Thyroid gland (tissue), 4 donors: ENCODE measurements around the gene ZDHHC22. TPM values are rescaled to one million over a fixed set of nuclear protein-coding genes. Genes with fewer than 3 reads are reported as not detected.

ENCODE experiments used
- DNase-seq, 2 donors: peaks; one replicate each; pipeline ENCODE4 v3.0.0-alpha.2; 2019
- H3K27ac ChIP-seq, 3 donors: fragments of 200-600 bp; sonication (generic); 1 replicate in 2 of 3; 2 replicates in 1 of 3; pipeline ENCODE4 v1.5.1; 2016 to 2019; ENCODE audit warnings: mild to moderate bottlenecking in 1 of 3, moderate library complexity in 1 of 3
- H3K27me3 ChIP-seq: fragments of 200-600 bp; sonication (generic); one replicate; pipeline ENCODE4 v1.5.1; 2019
- H3K36me3 ChIP-seq, 2 donors: fragments of 200-600 bp; sonication (generic); one replicate each; pipeline ENCODE4 v1.5.1; 2016 to 2019
- H3K4me1 ChIP-seq, 2 donors: fragments of 200-600 bp; sonication (generic); one replicate each; pipeline ENCODE4 v1.5.1; 2017 to 2019
- H3K4me3 ChIP-seq, 3 donors: fragments of 200-600 bp; sonication (generic); replicated peaks in 1 of 3; 1 replicate in 2 of 3; 2 replicates in 1 of 3; pipeline ENCODE4 v1.5.1; 2016; ENCODE audit warnings: mild to moderate bottlenecking in 1 of 3
- H3K9me3 ChIP-seq: fragments of 200-600 bp; sonication (generic); one replicate; pipeline ENCODE4 v1.5.1; 2017
- POLR2A ChIP-seq, 2 donors: fragments of 450-650 bp; IDR thresholded peaks; one replicate each; pipeline ENCODE4 v1.6.1; 2017; ENCODE audit warnings: antibody characterized with exemption in 2 of 2, mild to moderate bottlenecking in 2 of 2, moderate library complexity in 1 of 2
- WGBS, 2 donors: methylation state at CpG; one replicate each; pipeline ENCODE4 v1.1.5; 2017; 5-methylcytosine and 5-hydroxymethylcytosine counted together
- intact Hi-C: fragments of 100-400 bp; cut with DNase I; formaldehyde crosslinking; loops from one replicate; pipeline ENCODE4 v1.15.1; 2023
- total RNA-seq, 4 donors: library from RNA; depleted of rRNA; stranded (reverse); fragments of >200 nt; gene quantifications; one replicate each; pipeline ENCODE4 v1.2.3, GENCODE V29; 2016
- TF ChIP-seq, protein P1 (sequence below), 6 experiments: fragments of 200-600 bp in 3 of 6; fragments of 450-650 bp in 3 of 6; sonication (generic) in 3 of 6; IDR thresholded peaks; one replicate each; pipeline ENCODE4 v1.5.1; 2016 to 2019; ENCODE audit warnings: antibody characterized with exemption in 6 of 6, mild to moderate bottlenecking in 2 of 6, inconsistent platforms in 1 of 6, moderate library complexity in 1 of 6

The ZDHHC22 gene
- total RNA-seq, result not detected

- Histone ChIP-seq H3K27me3 (peaks cover 27% of the 10 kb centered on the region), H3K27ac (no peak within 1 kb of the TSS), H3K36me3 (no peaks in the 10 kb centered on the region), H3K9me3 (no peaks in the 10 kb centered on the region), H3K4me1 (peaks cover 0 to 16% of the 10 kb centered on the region in 2 donors), H3K4me3 (peak within 1 kb of the TSS in 1 of 3 donors; percentile 20)
- 2% methylated on average over 11 of the region's 77 CpGs; no CpG with 5 or more reads in 1 of the 2 donors for WGBS, 2 donors
- intact Hi-C loops, result no loop called here
- DNase-seq, result peak; percentile 22 to 41
- TF ChIP-seq POLR2A (IDR thresholded peaks at IDR 0.05), result no peak
- TF ChIP-seq, protein P1, sequence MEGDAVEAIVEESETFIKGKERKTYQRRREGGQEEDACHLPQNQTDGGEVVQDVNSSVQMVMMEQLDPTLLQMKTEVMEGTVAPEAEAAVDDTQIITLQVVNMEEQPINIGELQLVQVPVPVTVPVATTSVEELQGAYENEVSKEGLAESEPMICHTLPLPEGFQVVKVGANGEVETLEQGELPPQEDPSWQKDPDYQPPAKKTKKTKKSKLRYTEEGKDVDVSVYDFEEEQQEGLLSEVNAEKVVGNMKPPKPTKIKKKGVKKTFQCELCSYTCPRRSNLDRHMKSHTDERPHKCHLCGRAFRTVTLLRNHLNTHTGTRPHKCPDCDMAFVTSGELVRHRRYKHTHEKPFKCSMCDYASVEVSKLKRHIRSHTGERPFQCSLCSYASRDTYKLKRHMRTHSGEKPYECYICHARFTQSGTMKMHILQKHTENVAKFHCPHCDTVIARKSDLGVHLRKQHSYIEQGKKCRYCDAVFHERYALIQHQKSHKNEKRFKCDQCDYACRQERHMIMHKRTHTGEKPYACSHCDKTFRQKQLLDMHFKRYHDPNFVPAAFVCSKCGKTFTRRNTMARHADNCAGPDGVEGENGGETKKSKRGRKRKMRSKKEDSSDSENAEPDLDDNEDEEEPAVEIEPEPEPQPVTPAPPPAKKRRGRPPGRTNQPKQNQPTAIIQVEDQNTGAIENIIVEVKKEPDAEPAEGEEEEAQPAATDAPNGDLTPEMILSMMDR (IDR thresholded peaks at IDR 0.05), result peak in 3 of 6 experiments; percentile 13 to 35 (median 16)
Measured at GRCh38 chr14:77141214-77142004, at the start of gene ZDHHC22. Gene ZDHHC22, minus strand, starts transcription at chr14:77141791. Its CDS starts 2,053 bp downstream, at chr14:77139738.

- TF ChIP-seq, protein P1 (IDR thresholded peaks at IDR 0.05), result no peak
- no peak for TF ChIP-seq POLR2A (IDR thresholded peaks at IDR 0.05)
- Histone ChIP-seq H3K27me3 (no peaks in the 10 kb centered on the region), H3K4me3 (no peak overlapping the region), H3K36me3 (no peaks in the 10 kb centered on the region), H3K9me3 (no peaks in the 10 kb centered on the region), H3K27ac (no peak overlapping the region), H3K4me1 (peaks cover 7 to 14% of the 10 kb centered on the region in 2 donors)
- intact Hi-C loops, result no loop called here
- WGBS, 2 donors, result 66 to 83% methylated on average over 1 of the region's 1 CpG
- DNase-seq, result no peak
Measured at GRCh38 chr14:77190977-77191376, 49.4 kb upstream of the ZDHHC22 start.

GRCh38 chr14:77189479-77189878, 47.9 kb upstream of the ZDHHC22 start:
- intact Hi-C loops, result no loop called here
- WGBS, 2 donors, result 60 to 72% methylated on average over 4 of the region's 4 CpGs
- Histone ChIP-seq H3K27ac (no peak overlapping the region), H3K4me1 (peaks cover 7 to 14% of the 10 kb centered on the region in 2 donors), H3K27me3 (no peaks in the 10 kb centered on the region), H3K9me3 (no peaks in the 10 kb centered on the region), H3K4me3 (no peak overlapping the region), H3K36me3 (no peaks in the 10 kb centered on the region)
- TF ChIP-seq, protein P1 (IDR thresholded peaks at IDR 0.05), result no peak
- no peak for TF ChIP-seq POLR2A (IDR thresholded peaks at IDR 0.05)
- DNase-seq, result no peak

DNA sequence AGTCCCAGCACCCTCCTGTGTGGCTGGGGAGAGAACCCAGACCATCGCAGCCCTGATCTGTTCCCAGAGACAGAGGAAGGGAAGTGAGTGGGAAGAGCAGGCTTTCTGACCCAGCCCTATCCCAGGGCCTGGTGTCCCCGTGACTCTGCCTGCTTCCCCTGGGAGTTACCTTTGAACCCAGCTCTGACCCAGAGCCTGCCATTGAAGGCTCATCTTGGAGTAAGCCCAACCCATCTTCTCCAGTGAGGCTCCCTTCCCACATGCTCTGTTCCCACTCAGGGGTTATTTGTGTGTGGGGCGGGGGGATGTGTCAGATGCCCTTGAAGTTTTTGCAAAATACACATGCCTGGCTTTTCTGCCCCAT, 46.0 kb upstream of the ZDHHC22 start:
- WGBS, 2 donors, result 67 to 70% methylated on average over 2 to 3 of the region's 3 CpGs
- peak overlapping the region in 1 of 3 donors; percentile 56 for H3K27ac ChIP-seq
- no peaks in the 10 kb centered on the region for H3K27me3 ChIP-seq
- no peaks in the 10 kb centered on the region for H3K9me3 ChIP-seq
- no peak for DNase-seq
- H3K4me3 ChIP-seq, result no peak overlapping the region
- peaks cover 7 to 14% of the 10 kb centered on the region in 2 donors for H3K4me1 ChIP-seq
- TF ChIP-seq, protein P1 (IDR thresholded peaks at IDR 0.05), result no peak
- TF ChIP-seq POLR2A (IDR thresholded peaks at IDR 0.05), result no peak
- intact Hi-C loops, result no loop called here
- no peaks in the 10 kb centered on the region for H3K36me3 ChIP-seq
